ENCODE data around the gene NOL9.

DNA sequence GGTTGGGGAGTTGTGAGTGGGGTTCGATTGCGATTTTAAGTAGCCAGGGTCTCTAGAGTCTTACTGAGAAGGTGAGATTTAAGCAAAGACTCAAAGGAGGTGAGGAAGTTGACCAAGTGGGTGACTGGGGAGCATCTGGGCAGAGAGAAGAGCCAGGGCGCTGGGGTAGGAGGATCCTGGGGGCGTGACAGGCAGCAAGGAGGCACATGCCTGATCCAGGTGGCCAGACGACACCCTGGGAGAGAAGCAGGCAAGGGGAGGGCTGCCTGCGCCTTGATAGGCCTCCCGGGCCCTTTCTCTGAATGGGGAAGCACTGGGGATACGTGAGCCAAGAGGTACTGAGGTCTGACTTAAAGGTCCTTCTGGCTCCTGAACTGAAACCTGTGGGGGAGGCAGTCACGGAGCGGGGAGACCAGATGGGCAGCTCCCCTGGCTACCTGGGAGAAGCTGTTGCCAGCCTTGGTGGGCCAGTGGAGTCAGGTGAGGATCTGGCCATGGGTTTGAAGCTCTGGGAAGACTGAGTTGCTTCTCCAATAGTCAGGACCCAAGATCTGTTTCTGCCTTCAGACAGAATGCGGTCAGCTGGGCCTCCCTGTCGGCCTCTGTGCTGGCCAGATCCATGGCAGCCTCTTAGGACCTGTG lies 30.9 kb upstream of the NOL9 start:
- TF ChIP-seq, protein P1, sequence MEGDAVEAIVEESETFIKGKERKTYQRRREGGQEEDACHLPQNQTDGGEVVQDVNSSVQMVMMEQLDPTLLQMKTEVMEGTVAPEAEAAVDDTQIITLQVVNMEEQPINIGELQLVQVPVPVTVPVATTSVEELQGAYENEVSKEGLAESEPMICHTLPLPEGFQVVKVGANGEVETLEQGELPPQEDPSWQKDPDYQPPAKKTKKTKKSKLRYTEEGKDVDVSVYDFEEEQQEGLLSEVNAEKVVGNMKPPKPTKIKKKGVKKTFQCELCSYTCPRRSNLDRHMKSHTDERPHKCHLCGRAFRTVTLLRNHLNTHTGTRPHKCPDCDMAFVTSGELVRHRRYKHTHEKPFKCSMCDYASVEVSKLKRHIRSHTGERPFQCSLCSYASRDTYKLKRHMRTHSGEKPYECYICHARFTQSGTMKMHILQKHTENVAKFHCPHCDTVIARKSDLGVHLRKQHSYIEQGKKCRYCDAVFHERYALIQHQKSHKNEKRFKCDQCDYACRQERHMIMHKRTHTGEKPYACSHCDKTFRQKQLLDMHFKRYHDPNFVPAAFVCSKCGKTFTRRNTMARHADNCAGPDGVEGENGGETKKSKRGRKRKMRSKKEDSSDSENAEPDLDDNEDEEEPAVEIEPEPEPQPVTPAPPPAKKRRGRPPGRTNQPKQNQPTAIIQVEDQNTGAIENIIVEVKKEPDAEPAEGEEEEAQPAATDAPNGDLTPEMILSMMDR (IDR thresholded peaks at IDR 0.05): no peak
- TF ChIP-seq POLR2A (IDR thresholded peaks at IDR 0.05): no peak

All from right lobe of liver (tissue), 4 donors.